GM13977 (cell line): ENCODE results near the gene SULF2.

Source experiments
- DNase-seq: peaks from one replicate; pipeline ENCODE4 v3.0.0; 2012; ENCODE audit warnings: low spot score
- in situ Hi-C: fragments of 300-500 bp; cut with MboI; formaldehyde crosslinking; loops from one replicate; pipeline ENCODE4 v1.12.0; 2022; ENCODE audit warnings: low sequenced_read_pairs, low pct_unique_long_range_greater_than_20kb, mixed read lengths, inconsistent platforms; ENCODE audit not compliant: unreplicated experiment
- TF ChIP-seq, protein P1 (sequence below): IDR thresholded peaks from 2 replicates; pipeline ENCODE4 v1.5.1; 2012; ENCODE audit warnings: mild to moderate bottlenecking, control low read depth; ENCODE audit not compliant: insufficient read depth; ENCODE audit errors: extremely low read depth, missing control alignments

The SULF2 gene

DNA sequence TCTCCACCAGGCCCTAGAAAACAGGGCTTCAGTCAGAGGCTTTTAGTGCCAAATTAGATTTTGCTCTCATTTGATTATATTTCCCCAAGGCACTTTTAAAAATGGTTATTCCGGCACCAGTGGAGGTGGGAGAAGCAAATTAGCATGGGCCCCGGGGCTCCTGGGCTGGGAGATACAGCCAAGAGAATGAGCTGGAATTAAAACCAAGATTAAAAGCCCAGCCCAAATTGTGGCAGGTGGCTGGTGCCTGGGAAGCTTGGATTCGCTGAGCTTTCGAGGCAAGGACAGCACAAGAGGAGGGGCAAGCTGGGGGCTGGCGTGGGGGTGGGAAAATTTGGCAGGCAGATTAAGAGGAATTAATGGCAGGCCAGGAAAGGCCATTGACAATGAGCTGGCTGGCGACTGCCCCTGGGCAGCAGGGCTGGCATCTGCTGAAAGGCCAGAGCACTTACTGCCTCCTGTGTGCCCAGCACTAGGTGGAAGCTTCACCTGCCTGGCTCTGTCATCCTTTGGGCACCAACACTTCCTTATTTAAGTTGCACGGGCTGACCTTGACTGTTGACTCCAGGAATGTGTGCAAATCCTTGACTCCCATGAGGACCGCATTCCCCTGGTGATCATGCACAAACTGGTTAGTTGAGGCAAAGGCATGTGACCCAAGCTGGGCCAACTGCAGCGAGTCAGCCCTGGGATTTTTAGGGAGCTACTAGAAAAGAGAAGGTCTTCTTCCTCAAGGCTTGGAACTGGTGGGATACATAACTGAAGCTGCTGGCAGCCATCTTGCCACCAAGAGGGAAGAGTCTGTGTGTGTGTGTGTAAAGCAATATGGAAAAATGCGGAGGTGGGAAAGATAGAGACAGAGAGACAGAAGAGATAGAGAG lies 76.1 kb downstream of the SULF2 start:
- in situ Hi-C loops: loop anchor here (25.0 kb wide), 1 partner anchor 903 kb away; no protein-coding TSS in a partner anchor
- no peak for DNase-seq
- TF ChIP-seq, protein P1, sequence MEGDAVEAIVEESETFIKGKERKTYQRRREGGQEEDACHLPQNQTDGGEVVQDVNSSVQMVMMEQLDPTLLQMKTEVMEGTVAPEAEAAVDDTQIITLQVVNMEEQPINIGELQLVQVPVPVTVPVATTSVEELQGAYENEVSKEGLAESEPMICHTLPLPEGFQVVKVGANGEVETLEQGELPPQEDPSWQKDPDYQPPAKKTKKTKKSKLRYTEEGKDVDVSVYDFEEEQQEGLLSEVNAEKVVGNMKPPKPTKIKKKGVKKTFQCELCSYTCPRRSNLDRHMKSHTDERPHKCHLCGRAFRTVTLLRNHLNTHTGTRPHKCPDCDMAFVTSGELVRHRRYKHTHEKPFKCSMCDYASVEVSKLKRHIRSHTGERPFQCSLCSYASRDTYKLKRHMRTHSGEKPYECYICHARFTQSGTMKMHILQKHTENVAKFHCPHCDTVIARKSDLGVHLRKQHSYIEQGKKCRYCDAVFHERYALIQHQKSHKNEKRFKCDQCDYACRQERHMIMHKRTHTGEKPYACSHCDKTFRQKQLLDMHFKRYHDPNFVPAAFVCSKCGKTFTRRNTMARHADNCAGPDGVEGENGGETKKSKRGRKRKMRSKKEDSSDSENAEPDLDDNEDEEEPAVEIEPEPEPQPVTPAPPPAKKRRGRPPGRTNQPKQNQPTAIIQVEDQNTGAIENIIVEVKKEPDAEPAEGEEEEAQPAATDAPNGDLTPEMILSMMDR: no peak

DNA sequence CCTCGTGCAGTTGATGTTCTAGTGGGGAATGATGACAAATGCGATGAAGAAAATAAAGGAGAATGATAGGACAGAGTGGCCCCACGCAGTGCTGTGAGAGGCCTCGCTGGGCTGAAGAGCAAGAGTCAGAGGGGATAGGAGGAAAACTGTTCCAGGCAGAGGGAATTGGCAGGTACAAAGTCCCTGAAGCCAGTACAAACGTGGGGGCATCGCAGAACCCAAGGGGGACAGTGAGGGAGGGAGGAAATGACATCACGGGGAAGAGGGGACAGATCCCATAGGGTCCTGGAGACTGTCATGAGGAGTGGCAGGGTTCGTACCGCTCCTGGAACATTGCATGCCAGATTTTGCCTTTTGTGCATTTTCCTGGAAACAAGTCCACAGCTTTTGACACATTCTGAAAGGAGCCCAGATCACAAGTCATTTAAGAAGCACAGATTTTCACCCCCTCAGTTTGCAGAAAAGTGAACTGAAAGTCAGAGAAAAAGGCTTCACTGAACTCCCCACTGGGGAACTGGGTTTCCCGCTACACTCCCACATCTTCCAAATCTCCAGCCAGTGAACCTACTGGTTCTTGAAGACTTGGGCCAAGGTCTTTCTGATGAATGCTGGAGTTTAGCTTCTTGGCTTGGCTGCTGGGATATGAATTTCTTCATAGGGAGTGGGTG lies 77.0 kb downstream of the SULF2 start:
- TF ChIP-seq, protein P1: no peak
- in situ Hi-C loops: loop anchor here (25.0 kb wide), 1 partner anchor 904 kb away; no protein-coding TSS in a partner anchor
- DNase-seq: peak; percentile 61

DNA sequence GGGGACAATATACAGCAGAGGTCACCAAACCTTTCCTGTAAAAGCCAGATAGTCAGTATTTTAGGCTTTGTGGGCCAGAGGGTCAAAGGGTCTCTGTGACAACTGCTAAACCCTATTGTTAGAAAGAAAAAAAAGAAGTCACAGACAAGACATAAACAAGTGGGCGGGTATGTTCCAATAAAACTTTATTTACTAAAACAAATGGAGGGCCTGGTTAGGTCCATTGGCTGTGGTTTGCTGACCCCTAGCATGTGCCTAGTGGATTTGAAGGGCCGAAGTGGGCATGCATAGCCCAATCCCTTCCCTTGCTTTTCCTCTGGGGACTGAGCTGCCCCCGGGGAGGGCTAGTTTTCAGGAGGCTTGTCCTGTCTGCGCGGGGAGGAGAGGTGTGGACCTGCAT lies 78.9 kb downstream of the SULF2 start:
- no peak for DNase-seq
- in situ Hi-C loops: loop anchor here (25.0 kb wide), 1 partner anchor 906 kb away; no protein-coding TSS in a partner anchor
- TF ChIP-seq, protein P1: no peak

DNA sequence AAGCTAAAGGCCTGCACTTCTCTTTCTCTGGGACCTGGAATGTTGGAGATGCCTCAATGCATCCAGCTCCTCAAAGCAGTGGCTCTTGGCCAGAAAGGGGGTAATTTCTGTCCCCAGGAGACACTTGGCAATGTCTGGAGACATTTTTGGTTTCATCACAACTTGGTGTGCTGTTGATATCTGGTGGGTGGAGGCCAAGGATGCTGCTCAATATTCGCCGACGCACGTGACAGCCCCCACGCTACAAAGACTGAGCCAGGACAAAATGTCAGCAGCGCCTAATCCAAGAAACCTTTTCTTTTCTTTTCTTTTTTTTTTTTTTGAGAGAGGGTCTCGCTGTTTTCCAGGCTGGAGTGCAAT lies 79.8 kb downstream of the SULF2 start:
- TF ChIP-seq, protein P1: no peak
- in situ Hi-C loops: loop anchor here (25.0 kb wide), 1 partner anchor 907 kb away; no protein-coding TSS in a partner anchor
- DNase-seq: no peak

DNA sequence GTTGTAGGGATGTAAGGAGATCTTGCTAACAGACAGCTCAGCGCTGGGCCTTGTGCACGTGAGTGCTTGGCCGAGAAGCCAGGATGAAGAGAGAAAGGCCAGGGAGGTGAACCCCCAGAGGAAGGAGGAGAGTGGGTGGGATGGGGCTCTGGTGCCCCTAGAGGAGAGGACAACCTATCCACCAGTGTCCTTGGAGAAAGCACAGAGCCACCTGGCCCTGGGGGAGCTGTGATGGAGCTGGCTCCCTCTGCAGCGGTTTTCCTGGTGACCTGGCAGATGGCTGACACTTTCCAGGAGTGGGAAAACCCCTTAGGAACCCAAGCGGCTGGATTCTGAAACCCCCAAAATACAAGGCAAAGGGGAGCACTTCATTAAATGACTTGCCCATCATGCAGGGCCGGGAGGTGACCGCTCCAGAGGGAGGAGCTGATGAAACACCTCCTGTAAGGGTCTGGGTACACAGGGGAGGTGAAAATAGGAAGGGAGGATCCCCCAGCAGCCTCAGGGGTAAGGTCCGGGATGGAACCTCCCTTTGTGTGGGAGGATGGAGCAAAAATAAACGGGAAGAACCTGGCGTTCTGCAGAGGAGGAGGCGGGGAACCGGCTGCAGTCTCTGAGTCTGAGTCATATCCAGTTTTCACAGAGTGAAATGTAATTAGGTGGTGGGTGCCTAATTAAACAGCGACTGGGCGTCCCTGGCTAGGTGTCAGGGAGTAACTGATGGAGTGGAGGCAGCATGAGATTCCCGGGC lies 80.4 kb downstream of the SULF2 start:
- in situ Hi-C loops: loop anchor here (25.0 kb wide), 1 partner anchor 907 kb away; no protein-coding TSS in a partner anchor
- DNase-seq: no peak
- TF ChIP-seq, protein P1: no peak

GRCh38 chr20:47703748-47704147 lies 81.5 kb downstream of the SULF2 start:
- in situ Hi-C loops: loop anchor here (25.0 kb wide), 1 partner anchor 909 kb away; no protein-coding TSS in a partner anchor
- no peak for DNase-seq
- TF ChIP-seq, protein P1: no peak
